IMR-90 (cell line): Measurements from ENCODE around the gene MAVS. TPM values are rescaled to one million over a fixed set of nuclear protein-coding genes. Genes with fewer than 3 reads are reported as not detected.
"Not testable (repeated sequence)": the region's sequence is repeated elsewhere in the genome, so short reads cannot be mapped to it uniquely, and the experiment has no call there.

Source experiments
- ATAC-seq: fragments of 200-7000 bp; cut with Tn5 transposase; 2 replicates; pipeline ENCODE4 v1.9.1; 2020; ENCODE audit warnings: low read depth, mild to moderate bottlenecking, moderate library complexity
- BruUV-seq: library from RNA; stranded (reverse); fragments of 400-500 nt; replicated peaks from 2 replicates; lab custom pipeline; 2021; lab: Mats Ljungman, UMichigan
- CTCF ChIA-PET: fragments of 300-600 bp; formaldehyde crosslinking; extraction: SDS; loops from one replicate; lab custom pipeline; 2021; ENCODE audit warnings: antibody characterized with exemption; lab: Yijun Ruan, JAX
- POLR2A ChIA-PET: fragments of 300-600 bp; sonication (Branson Sonifier 250); formaldehyde crosslinking; loops from one replicate; lab custom pipeline; 2022; ENCODE audit warnings: antibody characterized with exemption; ENCODE audit not compliant: unreplicated experiment; lab: Charles Lee
- DNase-seq: peaks from one replicate; pipeline ENCODE4 v3.0.0; 2013
- H2AFZ ChIP-seq: replicated peaks from 2 replicates; pipeline ENCODE3; 2013; ENCODE audit warnings: low read length, mild to moderate bottlenecking; ENCODE audit not compliant: poor library complexity
- H2AK5ac ChIP-seq: 2 replicates; pipeline ENCODE4 v1.6.1; 2013; ENCODE audit warnings: low read depth, low read length, inconsistent platforms
- H2AK9ac ChIP-seq: replicated peaks from 2 replicates; pipeline ENCODE3; 2013; ENCODE audit warnings: mild to moderate bottlenecking, low read depth, low read length, moderate library complexity; ENCODE audit not compliant: poor library complexity
- H2BK120ac ChIP-seq: 2 replicates; pipeline ENCODE4 v1.6.1; 2013; ENCODE audit warnings: low read depth, low read length, inconsistent platforms
- H2BK15ac ChIP-seq: 3 replicates; pipeline ENCODE4 v1.6.1; 2013; ENCODE audit warnings: low read depth, low read length, inconsistent platforms
- H2BK20ac ChIP-seq: 2 replicates; pipeline ENCODE4 v1.6.1; 2013; ENCODE audit warnings: low read depth, mild to moderate bottlenecking, inconsistent platforms, low read length, moderate library complexity
- H2BK5ac ChIP-seq: 2 replicates; pipeline ENCODE4 v1.6.1; 2013; ENCODE audit warnings: mild to moderate bottlenecking, low read depth, low read length, inconsistent platforms; ENCODE audit not compliant: poor library complexity, severe bottlenecking
- H3K14ac ChIP-seq: replicated peaks from 2 replicates; pipeline ENCODE4 v1.6.1; 2013; ENCODE audit warnings: low read depth, low read length, inconsistent platforms
- H3K18ac ChIP-seq: 2 replicates; pipeline ENCODE4 v1.6.1; 2013; ENCODE audit warnings: low read depth, low read length, control low read depth
- H3K23ac ChIP-seq: 2 replicates; pipeline ENCODE4 v1.6.1; 2013; ENCODE audit warnings: low read depth, low read length, inconsistent platforms
- H3K27ac ChIP-seq: 2 replicates; pipeline ENCODE4 v1.5.1; 2013; ENCODE audit warnings: mild to moderate bottlenecking, control low read depth, low read length; ENCODE audit not compliant: insufficient read depth
- H3K27me3 ChIP-seq: 2 replicates; pipeline ENCODE4 v1.6.1; 2013; ENCODE audit warnings: low read length; ENCODE audit not compliant: control insufficient read depth, insufficient read depth
- H3K36me3 ChIP-seq: 2 replicates; pipeline ENCODE4 v1.6.1; 2013; ENCODE audit warnings: low read length, mixed read lengths; ENCODE audit not compliant: control insufficient read depth, insufficient read depth
- H3K4ac ChIP-seq: 2 replicates; pipeline ENCODE4 v1.6.1; 2013; ENCODE audit warnings: low read depth, low read length, inconsistent platforms
- H3K4me1 ChIP-seq: 2 replicates; pipeline ENCODE4 v1.6.1; 2013; ENCODE audit warnings: low read length, mixed read lengths; ENCODE audit not compliant: control insufficient read depth, insufficient read depth
- H3K4me2 ChIP-seq: 2 replicates; pipeline ENCODE4 v1.6.1; 2013; ENCODE audit warnings: low read depth, mild to moderate bottlenecking, control low read depth, low read length, moderate library complexity
- H3K4me3 ChIP-seq: 2 replicates; pipeline ENCODE4 v1.5.1; 2013; ENCODE audit warnings: low read depth, mild to moderate bottlenecking, control low read depth, low read length, moderate library complexity; ENCODE audit not compliant: insufficient read depth
- H3K56ac ChIP-seq: 2 replicates; pipeline ENCODE4 v1.6.1; 2013; ENCODE audit warnings: low read length, inconsistent platforms; ENCODE audit not compliant: insufficient read depth; ENCODE audit errors: extremely low read depth
- H3K79me1 ChIP-seq, 2 experiments: 2 replicates each; pipeline ENCODE4 v1.6.1; 2013; ENCODE audit warnings: low read length in 2 of 2, inconsistent platforms in 1 of 2, low read depth in 1 of 2
- H3K9ac ChIP-seq: 2 replicates; pipeline ENCODE4 v1.6.1; 2013; ENCODE audit warnings: low read depth, low read length, control low read depth
- H3K9me1 ChIP-seq: 2 replicates; pipeline ENCODE4 v1.6.1; 2013; ENCODE audit warnings: low read length, inconsistent platforms; ENCODE audit not compliant: insufficient read depth
- H3K9me3 ChIP-seq: 2 replicates; pipeline ENCODE4 v1.6.1; 2013; ENCODE audit warnings: low read length; ENCODE audit not compliant: control insufficient read depth, insufficient read depth
- H4K20me1 ChIP-seq: 2 replicates; pipeline ENCODE4 v1.6.1; 2013; ENCODE audit warnings: low read length, inconsistent platforms; ENCODE audit not compliant: insufficient read depth
- H4K5ac ChIP-seq: 2 replicates; pipeline ENCODE4 v1.6.1; 2013; ENCODE audit warnings: mild to moderate bottlenecking, low read depth, low read length, control low read depth
- H4K8ac ChIP-seq, 2 experiments: 2 replicates each; pipeline ENCODE4 v1.6.1; 2013; ENCODE audit warnings: low read depth in 2 of 2, low read length in 2 of 2, control low read depth in 1 of 2, inconsistent platforms in 1 of 2
- H4K91ac ChIP-seq: 2 replicates; pipeline ENCODE4 v1.6.1; 2013; ENCODE audit warnings: low read depth, low read length, inconsistent platforms; ENCODE audit not compliant: insufficient read depth
- WGBS, 2 experiments: methylation state at CpG; one replicate each; pipeline versions ENCODE4 v1.1.5 to v1.1.7; 2013; ENCODE audit warnings: missing lambda C conversion rate in 2 of 2; ENCODE audit not compliant: insufficient read length in 1 of 2; ENCODE audit errors: extremely low coverage in 2 of 2; 5-methylcytosine and 5-hydroxymethylcytosine counted together
- dilution Hi-C: fragments of 300-500 bp; cut with HindIII; formaldehyde crosslinking; loops from one replicate; pipeline ENCODE4 v1.14.3; 2018; ENCODE audit warnings: low sequenced_read_pairs; ENCODE audit not compliant: unreplicated experiment
- in situ Hi-C: fragments of 300-500 bp; cut with MboI; formaldehyde crosslinking; loops from 3 replicates; pipeline ENCODE4 v1.14.3; 2019; ENCODE audit warnings: low sequenced_read_pairs, inconsistent platforms, mixed read lengths
- intact Hi-C: fragments of 100-400 bp; cut with micrococcal nuclease; formaldehyde crosslinking; loops from 2 replicates; pipeline ENCODE4 v1.10.0; 2022
- polyA plus RNA-seq, 3 experiments: library from polyadenylated mRNA; depleted of rRNA; stranded (reverse); fragments of >200 nt; gene quantifications; 2 replicates each; pipeline ENCODE4 v1.2.3, GENCODE V29; 2012; ENCODE audit warnings: low replicate concordance in 1 of 3
- total RNA-seq: library from RNA; depleted of rRNA; stranded (reverse); fragments of >200 nt; gene quantifications from 2 replicates; pipeline ENCODE4 v1.2.3, GENCODE V29; 2012

Gene MAVS
- total and polyA plus RNA-seq, 2 of the 4 experiments (the other 2 are of a cell fraction), result 10.4 to 15.6 TPM

DNA sequence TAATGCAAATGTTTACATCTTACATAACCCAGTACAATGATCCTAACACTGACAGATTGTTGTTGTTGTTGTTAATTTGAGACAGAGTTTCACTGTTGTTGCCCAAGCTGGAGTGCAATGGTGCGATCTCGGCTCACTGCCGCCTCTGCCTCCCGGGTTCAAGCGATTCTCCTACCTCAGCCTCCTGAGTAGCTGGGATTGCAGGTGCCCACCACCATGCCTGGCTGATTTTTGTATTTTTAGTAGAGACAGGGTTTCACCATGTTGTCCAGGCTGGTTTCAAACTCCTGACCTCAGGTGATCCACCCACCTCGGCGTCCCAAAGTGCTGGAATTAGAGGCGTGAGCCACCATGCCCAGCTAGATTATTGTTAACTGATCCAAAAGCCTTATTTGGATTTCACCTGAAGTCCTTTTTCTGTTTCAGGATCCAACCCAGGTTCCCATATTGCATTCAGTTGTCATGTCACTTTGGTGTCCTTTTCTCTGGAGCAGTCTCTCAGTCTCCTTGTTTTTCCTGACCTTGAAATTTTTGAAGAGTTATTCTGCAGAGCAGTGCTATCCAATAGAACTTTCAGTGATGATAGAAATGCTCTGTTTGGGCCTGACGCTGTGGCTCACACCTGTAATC is 2.5 kb upstream of the MAVS start:
- H3K56ac ChIP-seq, H3K23ac ChIP-seq, H2AFZ ChIP-seq, in situ Hi-C loops, H3K27ac ChIP-seq, DNase-seq, H3K4me2 ChIP-seq, H3K4me3 ChIP-seq, H3K4me1 ChIP-seq, H3K18ac ChIP-seq, H2BK5ac ChIP-seq, H3K9me3 ChIP-seq, H4K91ac ChIP-seq, H3K36me3 ChIP-seq, H3K9ac ChIP-seq, POLR2A ChIA-PET, H3K14ac ChIP-seq, BruUV-seq, dilution Hi-C loops, H2AK9ac ChIP-seq, H4K5ac ChIP-seq, H2BK20ac ChIP-seq, ATAC-seq, H2BK15ac ChIP-seq, intact Hi-C loops, H3K4ac ChIP-seq, H3K27me3 ChIP-seq: not testable (repeated sequence)
- Histone ChIP-seq H2BK120ac (peak overlapping the region; percentile 19), H4K8ac (0 out of 4 replicates have a peak overlapping the region, but pooled peaks of 1 of the 2 experiments have one; percentile 37), H3K79me1 (peaks cover 17 to 31% of the 10 kb centered on the region in 2 experiments), H4K20me1 (peaks cover 13% of the 10 kb centered on the region), H3K9me1 (peaks cover 25% of the 10 kb centered on the region), H2AK5ac (0 out of 2 replicates have a peak overlapping the region, but pooled peaks have one; percentile 24)
- CTCF ChIA-PET, result interaction anchor here (1.1 to 2.4 kb wide), 3 partner anchors 24 to 91 kb away, joined by 3 to 5 read pairs (median 3); partner anchors contain the start of gene AP5S1
- WGBS, 2 experiments, result 100% methylated on average over 5 of the region's 9 CpGs; no CpG with 5 or more reads in 1 of the 2 experiments
